LNCaP clone FGC (cell line): ENCODE data around the gene RAPSN.

Experiments used
- DNase-seq: peaks from one replicate; pipeline ENCODE4 v3.0.0-alpha.2; 2011; ENCODE audit warnings: low read depth
- H3K4me3 ChIP-seq: 2 replicates; pipeline ENCODE4 v1.5.1; 2011; ENCODE audit warnings: mild to moderate bottlenecking, low read depth, low read length, control low read depth
- TF ChIP-seq, protein P1 (sequence below): IDR thresholded peaks from 2 replicates; pipeline ENCODE4 v1.5.1; 2012; ENCODE audit warnings: mild to moderate bottlenecking; ENCODE audit not compliant: control insufficient read depth, insufficient read depth; ENCODE audit errors: extremely low read depth

The RAPSN gene

GRCh38 chr11:47443028-47443700, 5.8 kb downstream of the RAPSN start:
- TF ChIP-seq, protein P1, sequence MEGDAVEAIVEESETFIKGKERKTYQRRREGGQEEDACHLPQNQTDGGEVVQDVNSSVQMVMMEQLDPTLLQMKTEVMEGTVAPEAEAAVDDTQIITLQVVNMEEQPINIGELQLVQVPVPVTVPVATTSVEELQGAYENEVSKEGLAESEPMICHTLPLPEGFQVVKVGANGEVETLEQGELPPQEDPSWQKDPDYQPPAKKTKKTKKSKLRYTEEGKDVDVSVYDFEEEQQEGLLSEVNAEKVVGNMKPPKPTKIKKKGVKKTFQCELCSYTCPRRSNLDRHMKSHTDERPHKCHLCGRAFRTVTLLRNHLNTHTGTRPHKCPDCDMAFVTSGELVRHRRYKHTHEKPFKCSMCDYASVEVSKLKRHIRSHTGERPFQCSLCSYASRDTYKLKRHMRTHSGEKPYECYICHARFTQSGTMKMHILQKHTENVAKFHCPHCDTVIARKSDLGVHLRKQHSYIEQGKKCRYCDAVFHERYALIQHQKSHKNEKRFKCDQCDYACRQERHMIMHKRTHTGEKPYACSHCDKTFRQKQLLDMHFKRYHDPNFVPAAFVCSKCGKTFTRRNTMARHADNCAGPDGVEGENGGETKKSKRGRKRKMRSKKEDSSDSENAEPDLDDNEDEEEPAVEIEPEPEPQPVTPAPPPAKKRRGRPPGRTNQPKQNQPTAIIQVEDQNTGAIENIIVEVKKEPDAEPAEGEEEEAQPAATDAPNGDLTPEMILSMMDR, result no peak
- H3K4me3 ChIP-seq, result no peak overlapping the region
- DNase-seq, result no peak

DNA sequence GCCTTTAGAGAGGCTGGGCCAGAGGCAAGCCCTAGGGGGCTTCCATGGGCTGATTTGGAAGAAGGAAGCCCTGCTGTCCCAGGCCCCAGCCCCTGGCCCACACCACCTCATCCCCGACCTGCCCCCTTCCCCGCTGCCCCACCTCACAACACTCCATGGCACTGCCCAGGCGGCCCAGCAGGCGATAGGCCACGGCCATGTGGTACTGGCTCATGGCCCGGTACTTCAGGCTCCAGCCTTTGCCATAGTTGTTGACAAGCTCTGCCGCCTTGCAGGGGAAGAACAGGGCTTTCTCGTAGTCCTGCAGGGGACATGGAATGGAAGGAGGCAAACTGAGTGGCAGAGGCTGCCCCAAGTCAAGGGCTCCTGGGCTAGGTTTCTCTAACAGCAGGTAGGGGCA, 6.4 kb downstream of the RAPSN start:
- no peak overlapping the region for H3K4me3 ChIP-seq
- DNase-seq, result no peak
- TF ChIP-seq, protein P1, result no peak

GRCh38 chr11:47441421-47441820, 7.5 kb downstream of the RAPSN start:
- TF ChIP-seq, protein P1, result no peak
- no peak for DNase-seq
- no peak overlapping the region for H3K4me3 ChIP-seq

- no peak for DNase-seq
- no peak overlapping the region for H3K4me3 ChIP-seq
These were observed 8.9 kb downstream of the RAPSN start for GRCh38 chr11:47440054-47440476.

GRCh38 chr11:47438721-47439120, 10.2 kb downstream of the RAPSN start:
- no peak overlapping the region for H3K4me3 ChIP-seq
- DNase-seq, result no peak
- TF ChIP-seq, protein P1, result no peak

More at GRCh38 chr11:47440054-47440476, 8.9 kb downstream of the RAPSN start:
- TF ChIP-seq, protein P1, result no peak

DNA sequence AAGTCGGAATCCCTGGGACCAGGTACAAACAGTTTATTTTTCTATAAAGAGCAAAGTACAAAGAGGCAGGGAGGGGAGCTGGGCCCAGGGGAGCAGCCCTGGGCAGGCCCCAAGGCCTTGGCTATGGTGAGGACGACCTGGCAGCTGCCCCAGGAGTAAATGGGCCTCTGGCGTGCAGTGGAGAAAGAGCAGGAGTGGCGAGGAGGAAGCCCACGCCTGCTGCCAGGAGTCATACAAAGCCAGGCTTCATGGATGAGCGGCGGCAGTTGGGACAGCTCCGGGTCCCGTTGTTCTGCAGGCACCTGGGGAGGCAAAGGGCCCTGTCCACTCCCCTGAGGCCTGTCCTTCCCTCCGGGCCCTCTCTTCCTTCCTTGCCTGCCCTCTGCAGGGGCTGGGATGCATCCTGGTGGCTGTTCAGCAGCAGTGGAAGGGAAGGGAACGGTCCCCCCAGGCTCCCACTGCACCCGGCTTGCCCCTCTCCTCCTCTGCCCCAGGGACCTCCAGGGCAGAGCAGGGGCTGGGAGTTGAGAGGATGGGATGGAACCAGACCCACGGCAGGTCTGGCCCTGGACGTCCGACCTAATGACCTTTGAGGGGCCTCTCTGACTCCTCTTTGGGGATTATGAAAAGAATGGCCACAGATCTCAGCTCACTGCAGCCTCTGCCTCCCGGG, 11.1 kb downstream of the RAPSN start:
- H3K4me3 ChIP-seq, result no peak overlapping the region
- no peak for DNase-seq
- TF ChIP-seq, protein P1, result no peak
